OCI-LY7 (cell line): ENCODE results near the gene GTPBP4. TPM values are rescaled to one million over a fixed set of nuclear protein-coding genes. Genes with fewer than 3 reads are reported as not detected.

Experiments used
- BruUV-seq: library from RNA; stranded (reverse); fragments of 400-500 nt; replicated peaks from 2 replicates; lab custom pipeline; 2021; lab: Mats Ljungman, UMichigan
- CTCF ChIA-PET: fragments of 300-600 bp; sonication (Branson Sonifier 250); formaldehyde crosslinking; loops from one replicate; lab custom pipeline; 2022; ENCODE audit warnings: antibody characterized with exemption; ENCODE audit not compliant: unreplicated experiment; lab: Charles Lee
- POLR2A ChIA-PET: fragments of 300-600 bp; sonication (Branson Sonifier 250); formaldehyde crosslinking; loops from one replicate; lab custom pipeline; 2022; ENCODE audit warnings: antibody characterized with exemption; lab: Charles Lee
- DNase-seq: peaks from one replicate; pipeline ENCODE4 v3.0.0-alpha.2; 2015; ENCODE audit warnings: low spot score
- H2AFZ ChIP-seq: fragments of 200-600 bp; sonication (generic), shearing (Covaris generic); 2 replicates; pipeline ENCODE4 v1.6.1; 2014; ENCODE audit warnings: mild to moderate bottlenecking, antibody characterized with exemption, low read length, moderate library complexity
- H3K27ac ChIP-seq: fragments of 200-600 bp; sonication (generic); 2 replicates; pipeline ENCODE4 v1.5.1; 2014; ENCODE audit warnings: mixed run types, low read depth, mild to moderate bottlenecking, moderate library complexity, low read length, inconsistent platforms; ENCODE audit not compliant: poor library complexity, severe bottlenecking
- H3K36me3 ChIP-seq: fragments of 200-600 bp; sonication (generic); 2 replicates; pipeline ENCODE4 v1.6.1; 2014; ENCODE audit warnings: mild to moderate bottlenecking, antibody characterized with exemption, low read length, moderate library complexity, mixed read lengths; ENCODE audit not compliant: insufficient read depth
- H3K4me1 ChIP-seq: fragments of 200-600 bp; sonication (generic); 2 replicates; pipeline ENCODE4 v1.5.1; 2014; ENCODE audit warnings: mild to moderate bottlenecking, low read length; ENCODE audit not compliant: insufficient read depth, poor library complexity, severe bottlenecking
- H3K4me2 ChIP-seq: fragments of 200-600 bp; sonication (generic); 2 replicates; pipeline ENCODE4 v1.6.1; 2014; ENCODE audit warnings: mild to moderate bottlenecking, low read length
- H3K4me3 ChIP-seq: fragments of 200-600 bp; sonication (generic); 2 replicates; pipeline ENCODE4 v1.5.1; 2014; ENCODE audit warnings: mild to moderate bottlenecking, low read depth, low read length; ENCODE audit not compliant: poor library complexity, severe bottlenecking
- H3K79me2 ChIP-seq: fragments of 200-600 bp; sonication (generic); 2 replicates; pipeline ENCODE4 v1.6.1; 2016; ENCODE audit warnings: low read depth, mild to moderate bottlenecking, low read length, moderate library complexity, mixed read lengths; ENCODE audit not compliant: insufficient read depth
- H3K9me2 ChIP-seq: fragments of 200-600 bp; sonication (generic); 2 replicates; pipeline ENCODE4 v1.6.1; 2016; ENCODE audit warnings: mild to moderate bottlenecking, low read length, mixed read lengths; ENCODE audit not compliant: insufficient read depth
- H3K9me3 ChIP-seq: fragments of 200-600 bp; sonication (generic); 2 replicates; pipeline ENCODE4 v1.6.1; 2014; ENCODE audit warnings: mild to moderate bottlenecking, mixed run types, low read length, mixed read lengths
- H4K20me1 ChIP-seq: fragments of 200-600 bp; sonication (generic); 2 replicates; pipeline ENCODE4 v1.6.1; 2014; ENCODE audit warnings: mild to moderate bottlenecking, antibody characterized with exemption, low read length, moderate library complexity, mixed read lengths; ENCODE audit not compliant: insufficient read depth
- CTCF ChIP-seq: fragments of 200-600 bp; sonication (generic); conservative IDR thresholded peaks from 2 replicates; pipeline ENCODE4 v1.5.1; 2014; ENCODE audit warnings: mild to moderate bottlenecking, antibody characterized with exemption, low read length, moderate library complexity, mixed read lengths
- EZH2phosphoT487 ChIP-seq: fragments of 200-600 bp; sonication (generic); IDR thresholded peaks from 2 replicates; pipeline ENCODE4 v1.6.1; 2018; ENCODE audit warnings: low read depth, borderline replicate concordance, mild to moderate bottlenecking, mixed run types, antibody characterized with exemption, low read length, moderate library complexity, mixed read lengths
- intact Hi-C: fragments of 100-400 bp; cut with micrococcal nuclease; formaldehyde crosslinking; loops from one replicate; pipeline ENCODE4 v1.10.0; 2022; ENCODE audit not compliant: unreplicated experiment
- total RNA-seq, 2 experiments: library from RNA; depleted of rRNA in 1 of 2; stranded (reverse); fragments of >200 nt in 1 of 2; shearing (Covaris generic) in 1 of 2; gene quantifications; 2 replicates each; pipeline ENCODE4 v1.2.3, GENCODE V29; 2014 to 2022

Gene GTPBP4
- total RNA-seq, 2 experiments from 2014 or later, result 61.0 to 108 TPM

- Histone ChIP-seq H3K4me1 (peaks cover 48% of the 10 kb centered on the region), H3K27ac (peak overlapping the region; percentile 83), H3K9me3 (no peaks in the 10 kb centered on the region), H3K36me3 (peaks cover 63% of the 10 kb centered on the region), H3K4me3 (peak overlapping the region; percentile 74), H3K9me2 (no peaks in the 10 kb centered on the region), H3K4me2 (peak overlapping the region; percentile 65), H4K20me1 (peaks cover 39% of the 10 kb centered on the region), H2AFZ (no peak overlapping the region), H3K79me2 (peaks cover 78% of the 10 kb centered on the region)
- CTCF ChIA-PET, result no interaction called here
- POLR2A ChIA-PET, result interaction anchor here (0.6 to 2.0 kb wide), 8 partner anchors 8 to 544 kb away, joined by 3 to 7 read pairs (median 4); no protein-coding TSS in a partner anchor
- intact Hi-C loops, result loop anchor here (1.0 to 5.0 kb wide), 3 partner anchors 8 to 537 kb away; partner anchors contain the start of gene LARP4B
- TF ChIP-seq EZH2phosphoT487 (no peak), CTCF (no peak)
- TSS peak; percentile 89 for BruUV-seq
- DNase-seq, result no peak
These were observed 61.3 kb downstream of the GTPBP4 start for GRCh38 chr10:1049425-1049958.

- peaks cover 39% of the 10 kb centered on the region for H4K20me1 ChIP-seq
- intact Hi-C loops, result no loop called here
- peaks cover 63% of the 10 kb centered on the region for H3K36me3 ChIP-seq
- peak overlapping the region; percentile 83 for H3K27ac ChIP-seq
- TF ChIP-seq EZH2phosphoT487, result no peak
- no peaks in the 10 kb centered on the region for H3K9me2 ChIP-seq
- peak overlapping the region; percentile 65 for H3K4me2 ChIP-seq
- peak; percentile 40 for DNase-seq
- no peaks in the 10 kb centered on the region for H3K9me3 ChIP-seq
- ChIA-PET CTCF (no interaction called here), POLR2A (interaction anchor here (0.6 to 1.6 kb wide), 6 partner anchors 8 to 545 kb away, joined by 3 to 4 read pairs (median 4); no protein-coding TSS in a partner anchor)
- no peak overlapping the region for H2AFZ ChIP-seq
- H3K4me1 ChIP-seq, result peaks cover 48% of the 10 kb centered on the region
- H3K79me2 ChIP-seq, result peaks cover 78% of the 10 kb centered on the region
- peak overlapping the region; percentile 74 for H3K4me3 ChIP-seq
- BruUV-seq, result no TSS peak
These were observed 61.9 kb downstream of the GTPBP4 start for GRCh38 chr10:1050145-1050544.

- no peaks in the 10 kb centered on the region for H3K9me3 ChIP-seq
- H3K9me2 ChIP-seq, result no peaks in the 10 kb centered on the region
- peaks cover 43% of the 10 kb centered on the region for H4K20me1 ChIP-seq
- peak overlapping the region; percentile 83 for H3K27ac ChIP-seq
- ChIA-PET POLR2A (interaction anchor here (0.9 to 1.6 kb wide), 5 partner anchors 8 to 525 kb away, joined by 3 to 4 read pairs (median 4); no protein-coding TSS in a partner anchor), CTCF (no interaction called here)
- no TSS peak for BruUV-seq
- H3K4me3 ChIP-seq, result peak overlapping the region; percentile 74
- peak; percentile 78 for DNase-seq
- TF ChIP-seq EZH2phosphoT487, result no peak
- TF ChIP-seq CTCF, result peak; percentile 43
- intact Hi-C loops, result no loop called here
- H2AFZ ChIP-seq, result no peak overlapping the region
- H3K36me3 ChIP-seq, result peaks cover 59% of the 10 kb centered on the region
- H3K4me2 ChIP-seq, result peak overlapping the region; percentile 65
- peaks cover 47% of the 10 kb centered on the region for H3K4me1 ChIP-seq
- H3K79me2 ChIP-seq, result peaks cover 78% of the 10 kb centered on the region
These were observed 62.3 kb downstream of the GTPBP4 start for GRCh38 chr10:1050554-1050953.
